ENCODE data around the gene EFNB3.

Gene EFNB3

DNA sequence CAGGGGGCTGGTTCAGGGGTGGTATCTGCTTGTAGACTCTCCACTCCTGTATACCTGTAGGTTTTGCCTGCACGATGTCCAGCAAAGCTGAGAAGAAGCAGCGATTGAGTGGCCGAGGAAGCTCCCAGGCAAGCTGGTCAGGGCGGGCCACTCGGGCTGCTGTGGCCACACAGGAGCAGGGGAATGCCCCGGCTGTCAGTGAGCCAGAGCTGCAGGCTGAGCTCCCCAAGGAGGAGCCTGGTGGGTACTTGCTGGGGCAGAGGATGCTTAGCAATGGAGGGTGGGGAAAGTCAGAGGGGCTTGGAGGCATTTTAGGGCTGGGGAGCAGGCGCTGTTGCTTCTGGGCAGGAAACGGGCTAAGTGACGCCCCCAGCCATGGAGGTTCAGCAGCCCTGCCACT is 14.7 kb downstream of the EFNB3 start:
- DNase-seq, result no peak

DNA sequence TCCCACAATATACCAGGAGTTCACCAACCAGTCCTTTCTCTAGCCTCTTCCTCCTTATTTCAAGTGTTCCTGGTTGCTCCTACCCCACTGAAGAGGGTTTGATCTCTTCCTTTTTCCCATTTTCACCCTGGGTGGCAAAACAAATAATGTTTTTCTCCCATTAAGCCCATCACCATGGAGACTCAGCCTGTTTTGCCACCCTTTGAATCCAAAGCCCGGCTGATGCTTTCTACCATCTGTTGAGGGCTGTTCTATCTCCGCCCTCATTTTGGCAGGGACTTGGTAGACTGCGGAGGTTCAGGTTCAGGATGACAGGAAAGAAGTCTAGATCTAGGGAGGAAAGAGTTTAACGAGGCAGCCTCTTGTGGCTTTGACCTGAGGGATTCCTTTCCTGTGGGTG is 15.1 kb downstream of the EFNB3 start:
- DNase-seq, result no peak

DNA sequence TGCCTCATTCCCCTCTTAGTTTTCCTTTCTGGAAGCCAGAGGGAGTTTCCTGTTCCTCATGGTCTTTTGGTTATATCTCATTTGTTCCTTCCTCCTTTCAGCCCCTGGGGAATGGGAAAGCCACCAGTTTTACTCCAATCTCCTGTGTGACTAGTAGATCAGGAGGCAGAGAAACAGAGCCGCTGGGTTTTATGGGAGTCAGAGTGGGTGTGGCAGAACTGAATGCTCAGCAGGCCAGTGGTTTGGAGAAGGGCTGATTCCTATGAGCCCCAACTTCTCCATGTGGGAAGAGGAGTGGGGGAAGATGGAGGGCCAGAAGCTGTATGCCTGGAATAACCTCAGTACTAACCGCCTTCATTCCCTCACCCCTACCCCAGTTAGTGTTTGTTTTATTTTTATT is 16.6 kb downstream of the EFNB3 start:
- DNase-seq, result no peak

DNA sequence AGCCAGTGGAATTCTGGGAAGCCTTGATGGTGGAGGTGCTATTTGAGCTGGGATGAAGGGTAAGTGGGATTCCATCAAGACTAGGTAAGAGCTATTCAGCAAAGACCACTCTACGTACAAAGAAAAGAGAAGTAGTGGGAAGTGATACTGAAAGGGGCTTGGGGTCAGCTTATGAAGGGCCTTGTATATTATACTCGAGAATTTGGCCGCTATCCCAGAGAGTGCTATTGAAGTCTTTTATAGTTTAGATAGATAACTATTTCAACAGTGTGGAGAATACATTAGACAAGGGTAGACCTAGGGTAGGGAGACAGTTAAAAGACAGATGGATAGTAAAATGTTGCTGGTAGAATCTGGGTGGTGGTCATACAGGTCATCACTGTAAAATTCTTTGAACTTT is 22.9 kb downstream of the EFNB3 start:
- no peak for DNase-seq

DNA sequence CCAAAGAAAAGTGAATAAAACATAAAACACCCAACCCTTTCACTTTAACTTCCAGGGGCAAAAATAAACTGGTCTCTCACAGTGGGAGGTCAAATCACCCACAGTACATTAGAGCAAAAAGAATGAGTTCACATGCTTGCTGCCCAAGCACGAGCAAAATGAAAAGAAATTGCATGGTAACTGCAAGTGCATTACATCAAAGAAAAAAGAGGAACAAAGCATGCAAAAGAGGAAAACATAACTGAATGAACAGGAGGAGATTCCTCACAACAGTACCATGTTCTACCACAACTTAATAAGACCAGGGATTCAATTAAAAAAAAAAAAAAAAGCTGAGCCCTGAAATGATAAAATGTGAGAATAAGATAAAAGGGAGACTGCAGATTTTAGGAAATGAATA is 24.8 kb downstream of the EFNB3 start:
- no peak for DNase-seq

DNA sequence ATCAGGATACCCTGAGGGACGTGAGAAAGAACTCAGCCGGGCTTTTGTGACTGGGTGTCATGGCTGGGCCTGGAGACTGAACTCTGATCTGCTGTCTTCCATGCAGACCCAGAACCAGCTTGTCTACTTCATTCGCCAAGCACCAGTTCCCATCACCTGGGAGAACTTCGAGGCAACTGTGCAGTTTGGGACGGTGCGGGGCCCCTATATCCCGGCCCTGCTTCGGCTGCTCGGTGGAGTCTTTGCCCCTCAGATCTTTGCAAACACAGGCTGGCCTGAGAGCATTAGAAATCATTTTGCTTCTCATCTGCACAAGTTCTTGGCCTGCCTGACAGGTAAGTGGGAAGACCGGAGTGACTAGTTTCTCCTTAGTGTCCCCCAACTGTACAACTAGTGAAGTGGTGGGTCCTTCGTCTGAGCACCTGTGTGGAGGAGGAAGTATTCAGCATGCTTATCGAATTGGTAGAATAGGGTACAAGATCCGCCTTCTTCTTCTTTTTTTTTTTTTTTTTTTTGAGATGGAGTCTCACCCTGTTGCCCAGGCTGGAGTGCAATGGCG is 28.1 kb downstream of the EFNB3 start:
- DNase-seq, result no peak

DNA sequence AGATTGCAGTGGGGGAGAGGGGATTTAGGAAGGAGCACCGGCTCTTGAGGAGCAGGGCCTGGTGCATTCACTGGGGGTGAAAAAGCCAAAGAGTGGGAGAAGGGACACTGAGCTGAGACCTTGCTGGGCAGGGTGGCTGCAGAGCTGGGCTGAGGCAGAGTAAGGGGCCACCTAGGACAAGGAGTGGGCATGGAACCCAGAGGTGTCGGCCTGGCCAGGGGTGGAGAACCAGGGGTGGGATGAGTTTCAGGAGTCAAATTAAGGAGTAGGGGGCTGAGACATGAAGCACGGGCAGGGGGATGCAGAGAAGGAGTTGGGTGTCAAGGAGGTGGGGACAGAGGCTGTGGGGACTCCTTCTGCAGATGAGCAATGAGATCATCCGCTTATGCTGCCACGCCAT is 32.6 kb downstream of the EFNB3 start:
- no peak for DNase-seq

DNA sequence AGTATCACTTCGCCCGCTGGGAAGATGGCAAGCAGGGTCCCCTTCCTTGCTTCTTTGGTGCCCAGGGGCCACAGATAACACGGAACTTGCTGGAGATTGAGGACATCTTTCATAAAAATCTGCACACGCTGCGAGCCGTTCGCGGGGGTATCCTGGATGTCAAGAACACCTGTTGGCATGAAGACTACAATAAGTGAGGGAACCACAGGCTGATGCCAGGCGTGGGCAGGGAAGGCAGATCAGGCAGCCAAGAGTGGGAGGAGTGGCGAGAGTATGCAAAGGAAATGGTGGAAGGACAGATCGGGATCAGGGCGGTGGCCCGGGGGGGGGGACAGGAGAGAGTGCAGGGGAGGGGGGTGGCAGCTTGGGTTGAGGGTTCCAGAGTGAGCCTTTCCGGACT is 34.7 kb downstream of the EFNB3 start:
- DNase-seq, result no peak

DNA sequence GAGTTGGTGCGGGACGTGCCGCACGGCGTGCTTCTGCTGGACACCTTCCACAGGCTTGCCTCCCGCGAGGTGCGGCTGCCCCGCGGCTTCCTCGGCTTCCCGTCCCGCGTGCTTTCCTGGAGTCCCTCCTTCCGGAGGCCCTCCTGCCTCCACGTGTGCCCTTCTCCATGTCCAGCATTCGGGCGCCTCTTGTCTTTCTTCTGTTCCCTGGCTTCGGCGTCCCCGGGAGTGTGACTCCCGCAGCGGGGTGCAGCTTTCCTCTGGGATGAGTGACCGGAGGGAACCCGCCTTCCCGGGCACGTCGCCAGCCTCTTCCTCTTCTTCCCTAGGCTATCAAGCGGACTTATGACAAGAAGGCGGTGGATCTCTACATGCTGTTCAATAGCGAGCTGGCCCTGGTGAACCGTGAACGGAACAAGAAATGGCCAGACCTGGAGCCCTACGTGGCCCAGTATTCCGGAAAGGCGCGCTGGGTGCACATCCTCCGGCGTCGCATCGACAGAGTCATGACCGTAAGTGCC is 35.5 kb downstream of the EFNB3 start:
- DNase-seq, result no peak

DNA sequence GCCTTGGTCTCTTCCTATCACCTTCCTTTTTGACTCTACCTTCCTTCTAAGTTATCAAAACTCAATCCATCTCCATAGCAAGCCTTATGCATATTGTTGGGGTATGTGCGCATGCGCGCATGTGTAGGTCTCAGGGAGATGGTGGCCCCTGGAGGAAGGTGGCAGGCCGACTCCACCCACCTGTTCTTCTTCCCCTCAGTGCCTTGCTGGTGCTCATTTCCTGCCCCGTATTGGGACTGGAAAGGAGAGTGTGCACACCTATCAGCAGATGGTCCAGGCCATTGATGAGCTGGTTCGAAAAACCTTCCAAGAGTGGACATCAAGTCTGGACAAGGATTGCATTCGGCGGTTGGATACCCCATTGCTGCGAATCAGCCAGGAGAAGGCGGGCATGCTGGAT is 37.7 kb downstream of the EFNB3 start:
- DNase-seq, result no peak

DNA sequence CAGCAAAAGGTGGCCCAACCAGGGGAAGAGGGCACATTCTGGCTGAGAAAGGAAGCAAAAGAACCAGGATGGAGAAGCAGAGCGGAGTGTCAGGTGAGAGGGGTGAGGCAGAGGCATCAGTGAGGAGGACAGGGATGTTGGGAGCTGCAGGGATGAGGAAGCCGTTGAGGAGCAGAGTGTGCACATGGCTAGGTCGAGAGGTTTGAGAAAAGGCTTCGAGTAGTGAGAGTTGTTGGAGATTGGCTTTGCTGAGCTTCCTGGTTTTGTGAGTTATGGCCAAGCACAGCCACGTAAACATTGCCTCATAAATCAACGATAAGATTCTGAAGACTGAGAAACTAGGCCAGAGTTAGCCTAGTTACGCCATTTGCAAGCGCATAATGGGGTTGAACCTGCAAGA is 39.4 kb downstream of the EFNB3 start:
- no peak for DNase-seq

DNA sequence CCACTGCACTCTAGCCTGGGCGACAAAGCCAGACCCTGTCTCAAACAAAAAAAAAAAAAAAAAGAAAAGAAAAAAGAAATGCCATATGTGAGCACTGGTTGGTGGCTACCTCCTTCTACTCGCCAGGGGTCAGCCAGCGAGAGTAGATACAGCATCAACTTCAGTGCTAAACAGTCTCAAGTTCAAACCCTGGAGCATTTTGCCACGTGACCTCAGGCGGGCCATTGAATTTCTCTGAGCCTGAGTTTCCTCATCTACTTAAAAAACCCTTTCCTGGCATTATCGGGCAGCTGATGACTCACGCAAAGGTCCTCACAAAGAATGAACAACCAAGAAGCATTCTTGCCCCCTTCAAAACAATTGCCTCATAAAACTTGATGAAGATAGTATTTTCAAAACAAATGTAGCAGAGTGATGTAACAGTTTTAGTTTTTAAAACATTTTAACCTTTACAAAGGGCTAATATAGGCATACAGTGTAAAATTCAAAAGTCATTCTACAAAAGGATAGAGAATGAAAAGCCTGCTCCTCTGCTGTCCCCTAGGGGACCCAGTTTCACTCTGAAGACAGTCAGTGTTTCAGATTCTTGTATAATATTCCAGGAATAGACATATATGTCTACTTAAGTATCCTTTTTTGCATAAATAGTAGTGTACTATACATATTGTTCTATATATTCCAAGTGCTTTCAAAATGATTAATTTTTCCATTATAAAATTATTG is 40.9 kb downstream of the EFNB3 start:
- no peak for DNase-seq

DNA sequence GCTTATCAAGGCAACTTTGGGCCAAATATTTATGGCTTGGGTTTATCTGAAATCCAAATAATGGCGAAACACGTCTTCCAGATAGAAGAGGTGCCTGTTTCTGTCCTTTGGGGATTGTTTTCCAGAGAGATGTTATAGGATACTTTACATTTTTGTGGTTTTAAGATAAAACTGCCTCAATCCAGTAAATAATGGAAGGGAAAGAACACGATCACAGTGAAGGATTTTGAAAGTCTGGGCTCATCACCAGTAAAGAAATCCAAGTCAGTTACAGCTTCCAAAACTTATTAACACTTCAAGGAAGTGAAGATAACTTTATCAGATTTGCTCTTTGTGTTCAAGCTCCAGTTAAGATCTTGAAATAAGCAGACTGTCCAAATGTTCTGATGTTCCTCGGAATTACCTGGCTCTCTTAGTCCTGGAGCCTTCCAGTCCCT is 42.7 kb downstream of the EFNB3 start:
- no peak for DNase-seq

DNA sequence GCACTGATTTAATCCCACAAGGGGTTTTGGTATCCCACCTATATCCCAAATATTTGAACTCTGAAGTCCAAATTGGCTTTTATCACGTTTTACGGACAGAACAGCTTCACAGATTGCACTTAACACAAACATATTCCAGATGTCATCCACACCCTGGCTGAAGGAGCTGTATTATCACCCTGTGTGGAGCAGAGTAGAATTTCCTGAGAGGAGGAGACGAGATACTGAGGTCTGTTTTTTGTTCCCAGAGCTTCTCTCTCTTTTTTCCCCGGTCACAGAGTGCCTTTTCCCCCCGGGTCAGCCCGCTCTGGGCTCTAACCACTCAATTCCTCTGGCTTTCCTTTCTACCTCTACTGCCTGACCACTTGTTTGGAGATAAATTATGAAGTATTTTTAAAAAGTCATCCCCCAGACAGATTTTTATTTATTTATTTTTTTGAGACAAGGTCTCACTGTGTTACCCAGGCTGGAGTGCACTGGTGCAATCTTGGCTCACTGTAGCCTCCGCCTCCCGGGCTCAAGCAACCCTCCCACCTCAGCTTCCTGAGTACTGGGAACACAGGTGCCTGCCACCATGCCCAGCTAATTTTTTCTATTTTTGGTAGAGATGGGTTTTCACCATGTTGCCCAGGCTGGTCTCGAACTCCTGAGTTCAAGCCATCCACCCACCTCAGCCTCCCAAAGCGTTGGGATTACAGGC is 43.2 kb downstream of the EFNB3 start:
- DNase-seq, result no peak

DNA sequence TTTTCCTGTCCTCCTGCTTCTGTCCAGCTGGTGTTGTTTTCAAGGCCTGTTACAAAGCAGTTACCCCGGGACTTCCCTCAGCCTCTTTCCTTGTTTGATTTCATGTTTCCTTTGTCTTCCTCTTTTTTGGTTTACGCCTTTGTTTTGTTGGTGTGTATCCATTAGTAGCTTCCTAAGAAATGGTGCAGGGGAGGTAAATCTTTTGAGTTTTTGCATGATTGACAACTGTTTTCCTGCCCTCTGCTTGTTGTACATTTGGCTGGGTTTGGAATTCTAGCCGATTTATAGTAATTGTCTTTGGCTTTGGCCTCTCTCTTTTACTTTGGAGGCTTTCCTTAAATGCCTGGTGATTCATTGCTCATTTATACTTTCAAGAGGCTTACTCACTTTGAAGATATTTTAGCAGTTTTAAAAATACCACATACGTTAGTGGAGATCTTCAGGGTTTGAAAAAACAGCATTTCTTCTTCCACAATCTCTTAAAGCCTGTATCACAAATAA is 45.4 kb downstream of the EFNB3 start:
- DNase-seq, result no peak

DNA sequence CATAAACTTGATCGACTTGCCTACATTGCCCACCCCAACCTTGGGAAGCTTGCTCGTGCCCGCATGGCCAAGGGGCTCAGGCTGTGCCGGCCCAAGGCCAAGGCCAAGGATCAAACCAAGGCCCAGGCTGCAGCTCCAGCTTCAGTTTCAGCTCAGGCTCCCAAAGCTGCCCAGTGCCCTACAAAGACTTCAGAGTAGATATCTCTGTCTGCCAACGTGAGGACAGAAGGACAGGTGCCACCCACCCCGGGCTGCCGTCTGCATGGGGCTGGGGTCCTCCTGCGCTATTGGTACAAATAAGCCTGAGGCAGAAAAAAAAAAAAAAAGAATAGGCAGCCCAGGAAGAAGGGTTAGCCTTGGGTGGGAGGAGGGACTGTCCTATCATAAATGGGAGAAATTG is 49.7 kb downstream of the EFNB3 start:
- DNase-seq, result no peak

DNA sequence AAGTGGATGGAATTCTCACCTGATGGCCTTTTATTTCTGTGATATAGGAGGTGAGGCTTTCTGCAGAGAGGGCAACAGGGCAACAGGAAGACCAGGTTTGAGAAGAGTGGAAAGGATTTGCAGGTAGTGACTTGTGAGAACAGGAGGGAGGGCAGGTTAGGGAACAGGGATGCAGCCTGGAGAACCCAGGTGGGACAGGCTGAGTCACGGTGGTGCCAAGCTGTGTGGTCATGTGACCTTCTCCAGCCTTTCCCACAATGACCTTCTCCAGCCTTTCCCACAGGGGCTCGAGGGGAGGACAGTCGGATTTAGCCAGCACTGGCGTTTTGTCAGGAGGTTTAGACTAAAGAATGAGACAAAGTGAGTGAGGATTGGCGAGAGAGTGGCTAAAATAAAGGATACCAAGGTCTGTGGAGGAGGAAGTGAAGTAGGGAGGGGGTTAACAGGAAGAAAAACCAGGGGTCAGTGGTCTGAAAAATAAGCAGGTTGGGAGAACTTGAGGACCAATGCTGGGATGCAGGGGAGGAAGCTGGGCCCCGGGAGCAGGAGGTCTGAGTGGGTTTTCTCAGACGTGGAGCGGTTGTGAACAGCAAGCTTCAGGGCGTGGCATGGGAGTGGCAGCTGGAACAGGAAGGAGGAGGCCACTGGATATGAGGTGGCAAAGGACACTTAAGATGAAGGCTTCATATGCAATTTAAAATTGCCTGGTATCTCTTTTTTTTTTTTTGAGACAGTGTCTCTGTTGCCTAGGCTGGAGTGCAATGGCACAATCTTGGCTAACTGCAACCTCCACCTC is 50.3 kb downstream of the EFNB3 start:
- no peak for DNase-seq

DNA sequence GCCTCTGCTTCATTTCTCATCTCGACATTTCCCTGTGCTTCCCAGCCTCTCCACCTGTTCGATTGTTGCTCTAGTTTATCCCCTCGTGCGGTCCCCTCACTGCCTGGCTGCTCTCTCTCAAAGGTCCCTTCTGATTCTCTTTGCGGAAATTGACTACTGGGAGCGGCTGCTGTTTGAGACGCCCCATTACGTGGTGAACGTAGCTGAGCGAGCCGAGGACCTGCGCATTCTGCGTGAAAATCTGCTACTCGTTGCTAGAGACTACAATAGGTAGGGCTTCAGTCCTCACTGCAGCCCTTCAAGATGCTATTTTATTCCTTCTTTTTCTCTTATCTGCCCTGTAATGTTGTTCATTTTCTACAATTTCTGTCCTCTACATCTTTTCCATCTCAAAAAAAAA is 52.0 kb downstream of the EFNB3 start:
- DNase-seq, result no peak
